AG10803 (cell line): ENCODE measurements around the gene CCNK.

Source experiments
- DNase-seq: peaks from one replicate; pipeline ENCODE4 v3.0.0; 2010; ENCODE audit warnings: low read depth
- H3K4me3 ChIP-seq: 2 replicates; pipeline ENCODE4 v1.5.1; 2011; ENCODE audit warnings: mild to moderate bottlenecking, low read length, control low read depth
- CTCF ChIP-seq: conservative IDR thresholded peaks from 2 replicates; pipeline ENCODE4 v1.5.1; 2011; ENCODE audit warnings: mild to moderate bottlenecking, low read length, control low read depth, inconsistent platforms

CCNK gene

GRCh38 chr14:99512110-99512449, 30.9 kb downstream of the CCNK start:
- DNase-seq: no peak
- H3K4me3 ChIP-seq: no peak overlapping the region
- no peak for TF ChIP-seq CTCF

DNA sequence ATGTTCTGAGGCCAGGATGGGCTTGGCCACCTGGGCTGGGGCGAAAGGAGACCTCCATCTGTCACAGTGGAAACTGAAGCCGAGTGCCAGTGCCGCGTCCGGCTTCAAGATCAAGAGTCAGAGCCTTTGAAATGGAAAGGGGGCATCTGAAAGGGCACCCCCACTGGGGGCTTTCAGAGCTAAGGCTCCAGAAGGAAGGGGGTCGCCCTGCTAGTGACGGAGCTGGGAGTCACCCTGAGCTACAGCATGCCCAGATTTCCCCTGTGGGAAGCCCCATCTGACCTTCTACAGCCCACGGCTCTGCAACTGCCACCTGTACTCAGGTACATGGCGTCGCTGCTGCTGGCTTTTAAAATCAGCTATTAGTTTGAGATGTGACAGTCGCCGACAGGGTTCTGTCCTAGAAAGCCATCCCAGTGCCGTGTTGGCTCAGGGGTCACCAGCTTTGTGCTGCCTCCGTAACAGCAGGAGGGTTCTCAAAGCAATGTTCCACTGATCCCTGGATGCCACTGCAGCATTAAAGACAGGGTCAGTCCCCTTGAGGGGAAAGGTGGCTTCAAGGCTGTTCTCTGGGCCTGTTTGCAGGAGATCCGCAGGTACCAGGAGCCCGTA, 31.5 kb downstream of the CCNK start:
- no peak for TF ChIP-seq CTCF
- DNase-seq: no peak
- H3K4me3 ChIP-seq: no peak overlapping the region

- H3K4me3 ChIP-seq: no peak overlapping the region
- no peak for DNase-seq
- no peak for TF ChIP-seq CTCF
Observed at GRCh38 chr14:99513183-99513694, 32.0 kb downstream of the CCNK start.

GRCh38 chr14:99513946-99514551, 32.8 kb downstream of the CCNK start:
- DNase-seq: no peak
- no peak for TF ChIP-seq CTCF
- H3K4me3 ChIP-seq: no peak overlapping the region

GRCh38 chr14:99514552-99515300, 33.5 kb downstream of the CCNK start:
- no peak overlapping the region for H3K4me3 ChIP-seq
- no peak for DNase-seq
- no peak for TF ChIP-seq CTCF

- DNase-seq: no peak
- TF ChIP-seq CTCF: no peak
- no peak overlapping the region for H3K4me3 ChIP-seq
Observed at GRCh38 chr14:99515301-99516155, 34.3 kb downstream of the CCNK start.
